ENCODE data around the gene VPS51. TPM values are rescaled to one million over a fixed set of nuclear protein-coding genes. Genes with fewer than 3 reads are reported as not detected.

Gene VPS51
- total RNA-seq, 4 donors from 2014 or later: 96.1 to 447 (median 140) TPM

DNA sequence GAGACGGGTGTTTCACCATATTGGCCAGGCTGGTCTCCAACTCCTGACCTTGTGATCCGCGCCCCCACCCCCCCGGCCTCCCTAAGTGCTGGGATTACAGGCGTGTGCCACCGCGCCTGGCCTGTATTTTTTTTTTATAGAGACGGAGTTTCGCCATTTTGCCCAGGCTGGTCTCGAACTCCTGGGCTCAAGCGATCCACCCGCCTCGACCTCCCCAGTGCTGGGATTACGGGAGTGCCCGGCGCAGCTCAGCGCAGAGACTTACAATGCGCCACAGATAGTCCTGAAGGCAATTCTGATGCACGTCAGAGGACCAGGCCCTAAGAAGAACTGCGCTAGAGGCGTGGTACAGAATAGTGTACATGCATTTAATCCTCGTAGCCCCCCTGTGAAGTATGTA, 587 bp upstream of the VPS51 start:
- Histone ChIP-seq H3K27ac (peak overlapping the region; percentile 85 to 91), H3K36me3 (no peaks in the 10 kb centered on the region), H3K27me3 (no peaks in the 10 kb centered on the region), H3K4me3 (no peak overlapping the region), H3K9me3 (no peaks in the 10 kb centered on the region), H3K4me1 (peaks cover 0 to 6% of the 10 kb centered on the region in 2 donors)
- TF ChIP-seq POLR2A (IDR thresholded peaks at IDR 0.05): no peak
- TF ChIP-seq, protein P1, sequence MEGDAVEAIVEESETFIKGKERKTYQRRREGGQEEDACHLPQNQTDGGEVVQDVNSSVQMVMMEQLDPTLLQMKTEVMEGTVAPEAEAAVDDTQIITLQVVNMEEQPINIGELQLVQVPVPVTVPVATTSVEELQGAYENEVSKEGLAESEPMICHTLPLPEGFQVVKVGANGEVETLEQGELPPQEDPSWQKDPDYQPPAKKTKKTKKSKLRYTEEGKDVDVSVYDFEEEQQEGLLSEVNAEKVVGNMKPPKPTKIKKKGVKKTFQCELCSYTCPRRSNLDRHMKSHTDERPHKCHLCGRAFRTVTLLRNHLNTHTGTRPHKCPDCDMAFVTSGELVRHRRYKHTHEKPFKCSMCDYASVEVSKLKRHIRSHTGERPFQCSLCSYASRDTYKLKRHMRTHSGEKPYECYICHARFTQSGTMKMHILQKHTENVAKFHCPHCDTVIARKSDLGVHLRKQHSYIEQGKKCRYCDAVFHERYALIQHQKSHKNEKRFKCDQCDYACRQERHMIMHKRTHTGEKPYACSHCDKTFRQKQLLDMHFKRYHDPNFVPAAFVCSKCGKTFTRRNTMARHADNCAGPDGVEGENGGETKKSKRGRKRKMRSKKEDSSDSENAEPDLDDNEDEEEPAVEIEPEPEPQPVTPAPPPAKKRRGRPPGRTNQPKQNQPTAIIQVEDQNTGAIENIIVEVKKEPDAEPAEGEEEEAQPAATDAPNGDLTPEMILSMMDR (IDR thresholded peaks at IDR 0.05): no peak
- peak in 1 of 2 donors; percentile 30 for DNase-seq
- intact Hi-C loops (cut with DNase I; ENCODE audit: low total_unique reads): no loop called here

DNA sequence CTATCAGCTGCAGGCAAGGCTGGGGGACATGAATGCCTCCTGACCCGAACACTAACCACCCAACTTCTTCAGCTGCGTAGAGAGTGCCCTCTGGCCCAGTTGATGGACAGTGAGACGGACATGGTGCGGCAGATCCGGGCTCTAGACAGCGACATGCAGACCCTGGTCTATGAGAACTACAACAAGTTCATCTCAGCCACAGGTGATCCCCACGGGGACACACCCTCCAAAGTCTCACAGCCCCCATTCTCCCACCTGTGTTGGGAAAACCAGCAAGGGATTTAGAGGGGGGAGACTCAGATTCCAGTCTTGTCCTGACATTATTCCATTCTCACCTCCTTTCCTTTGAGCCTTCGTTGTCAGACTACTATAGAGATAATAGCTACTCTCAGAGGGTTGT, 912 bp downstream of the VPS51 start:
- Histone ChIP-seq H3K27ac (peak overlapping the region; percentile 85 to 91), H3K4me3 (peak overlapping the region; percentile 80 to 91), H3K27me3 (no peaks in the 10 kb centered on the region), H3K4me1 (peaks cover 0 to 6% of the 10 kb centered on the region in 2 donors), H3K9me3 (no peaks in the 10 kb centered on the region), H3K36me3 (no peaks in the 10 kb centered on the region)
- DNase-seq: no peak
- intact Hi-C loops (cut with DNase I; ENCODE audit: low total_unique reads): no loop called here
- TF ChIP-seq, protein P1 (IDR thresholded peaks at IDR 0.05): no peak
- no peak for TF ChIP-seq POLR2A (IDR thresholded peaks at IDR 0.05)

DNA sequence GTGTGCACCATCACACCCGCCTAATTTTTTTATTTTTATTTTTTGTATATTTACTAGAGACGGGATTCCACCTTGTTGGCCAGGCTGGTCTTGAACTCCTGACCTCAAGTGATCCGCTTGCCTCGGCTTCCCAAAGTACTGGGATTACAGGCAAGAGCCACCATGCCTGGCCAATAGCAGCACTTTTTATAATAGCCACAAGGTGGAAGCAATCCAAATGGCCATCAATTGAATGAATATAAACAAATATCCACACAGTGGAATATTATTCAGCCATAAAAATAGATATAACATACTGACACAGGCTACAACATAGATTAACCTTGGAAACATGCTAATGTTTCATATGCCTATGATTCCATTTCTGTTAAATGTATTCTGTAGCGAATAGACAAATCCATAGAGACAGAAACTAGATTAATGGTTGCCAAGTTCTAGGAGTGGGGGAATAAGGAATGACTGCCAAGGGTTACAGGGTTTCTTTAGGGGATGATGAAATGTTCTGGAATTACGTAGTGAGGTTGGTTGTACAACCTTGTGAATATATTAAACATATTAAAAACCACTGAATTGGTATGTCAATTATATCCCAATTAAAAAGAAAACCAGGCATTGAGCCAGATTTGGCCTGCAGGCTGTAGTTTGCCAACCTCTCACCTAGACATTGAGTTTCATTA, 4.8 kb downstream of the VPS51 start:
- no peak overlapping the region for H3K27ac ChIP-seq
- H3K4me3 ChIP-seq: no peak overlapping the region
- no peak for DNase-seq
- no peaks in the 10 kb centered on the region for H3K9me3 ChIP-seq
- H3K27me3 ChIP-seq: no peaks in the 10 kb centered on the region
- peaks cover 0 to 6% of the 10 kb centered on the region in 2 donors for H3K4me1 ChIP-seq
- intact Hi-C loops (cut with DNase I; ENCODE audit: low total_unique reads): no loop called here
- TF ChIP-seq POLR2A (IDR thresholded peaks at IDR 0.05): no peak
- TF ChIP-seq, protein P1 (IDR thresholded peaks at IDR 0.05): no peak
- H3K36me3 ChIP-seq: no peaks in the 10 kb centered on the region

DNA sequence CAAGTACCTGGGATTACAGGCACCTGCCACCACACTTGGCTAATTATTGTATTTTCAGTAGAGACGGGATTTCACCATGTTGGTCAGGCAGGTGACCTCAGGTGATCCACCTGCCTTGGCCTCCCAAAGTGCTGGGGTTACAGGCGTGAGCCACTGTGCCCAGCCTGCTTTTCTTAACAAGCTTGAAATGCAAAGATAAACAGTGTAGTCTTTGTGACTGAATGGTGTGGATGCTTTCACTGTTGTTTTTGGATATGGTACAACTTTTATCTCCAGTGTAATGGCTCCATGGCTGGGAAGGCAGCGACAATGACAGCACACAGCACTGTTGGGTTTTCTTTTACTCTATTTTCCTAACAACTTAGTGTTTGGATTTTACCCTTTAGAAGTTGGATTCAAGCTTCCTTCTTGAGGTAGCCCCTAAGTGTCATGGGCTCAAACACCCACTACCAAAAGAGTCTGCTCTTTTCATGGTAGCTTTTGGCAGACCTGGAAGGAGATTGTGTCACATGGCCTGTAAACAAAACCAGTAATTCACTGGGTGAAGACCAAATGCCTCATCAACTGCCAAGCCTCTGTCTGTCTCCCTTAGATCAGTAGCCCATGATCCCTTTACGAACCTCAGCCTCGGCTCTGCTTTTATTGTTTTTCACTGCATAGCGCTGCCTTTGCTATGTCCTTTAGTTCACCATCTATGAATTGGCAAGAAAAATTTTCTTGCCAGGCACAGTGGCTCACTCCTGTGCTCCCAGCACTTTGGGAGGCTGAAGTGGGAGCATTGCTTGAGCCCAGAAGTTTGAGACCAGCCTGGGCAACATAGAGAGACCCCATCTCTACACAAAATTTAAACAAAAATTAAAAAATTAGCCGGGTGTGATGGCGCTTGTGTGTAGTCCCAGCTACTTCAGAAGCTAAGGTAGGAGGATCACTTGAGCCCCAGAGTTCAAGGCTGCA, 6.4 kb downstream of the VPS51 start:
- Histone ChIP-seq H3K27me3 (no peaks in the 10 kb centered on the region), H3K4me1 (no peaks in the 10 kb centered on the region), H3K36me3 (no peaks in the 10 kb centered on the region), H3K4me3 (no peak overlapping the region), H3K27ac (no peak overlapping the region), H3K9me3 (no peaks in the 10 kb centered on the region)
- no peak for TF ChIP-seq POLR2A (IDR thresholded peaks at IDR 0.05)
- TF ChIP-seq, protein P1 (IDR thresholded peaks at IDR 0.05): no peak
- no peak for DNase-seq
- intact Hi-C loops (cut with DNase I; ENCODE audit: low total_unique reads): no loop called here

DNA sequence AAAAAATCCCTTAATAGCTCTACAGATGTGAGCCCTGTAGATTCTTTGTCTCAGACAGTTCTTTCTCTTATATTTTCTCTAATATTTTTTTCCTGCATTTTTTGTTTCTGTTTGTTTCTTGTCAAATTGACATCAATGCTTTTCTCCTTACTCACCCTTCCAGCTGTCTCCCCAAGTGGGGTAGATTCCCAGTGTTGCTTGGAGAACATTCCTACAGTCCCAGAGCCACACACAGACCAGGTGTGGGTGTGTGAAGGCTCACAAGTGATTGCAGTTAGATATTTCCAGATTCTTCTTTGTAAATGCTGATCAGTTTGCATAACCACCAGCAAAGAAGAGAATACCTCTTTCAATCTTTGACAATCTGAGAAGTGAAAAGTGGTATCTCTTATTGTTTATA, 7.5 kb downstream of the VPS51 start:
- TF ChIP-seq, protein P1 (IDR thresholded peaks at IDR 0.05): no peak
- no peak for TF ChIP-seq POLR2A (IDR thresholded peaks at IDR 0.05)
- Histone ChIP-seq H3K4me1 (no peaks in the 10 kb centered on the region), H3K27me3 (no peaks in the 10 kb centered on the region), H3K4me3 (no peak overlapping the region), H3K9me3 (no peaks in the 10 kb centered on the region), H3K36me3 (no peaks in the 10 kb centered on the region), H3K27ac (no peak overlapping the region)
- intact Hi-C loops (cut with DNase I; ENCODE audit: low total_unique reads): no loop called here
- DNase-seq: no peak
